Nephron (organoid): ENCODE data around the gene MLLT10.

Experiments
- H3K27ac Mint-ChIP-seq, 3 experiments: 2 replicates each; pipeline ENCODE4 v1.8.0; 2020; ENCODE audit warnings: mixed read lengths in 3 of 3, mild to moderate bottlenecking in 2 of 3, moderate library complexity in 1 of 3
- H3K27me3 Mint-ChIP-seq: 2 replicates; pipeline ENCODE4 v1.8.0; 2021; ENCODE audit warnings: low read depth, mild to moderate bottlenecking, moderate library complexity, mixed read lengths
- H3K36me3 Mint-ChIP-seq: 2 replicates; pipeline ENCODE4 v1.8.0; 2020; ENCODE audit warnings: low read depth, mixed read lengths
- H3K4me1 Mint-ChIP-seq: 2 replicates; pipeline ENCODE4 v1.8.0; 2020; ENCODE audit warnings: mixed read lengths
- H3K4me3 Mint-ChIP-seq, 3 experiments: 2 replicates each; pipeline ENCODE4 v1.8.0; 2020; ENCODE audit warnings: mild to moderate bottlenecking in 3 of 3, mixed read lengths in 3 of 3, moderate library complexity in 2 of 3
- H3K9me3 Mint-ChIP-seq: 2 replicates; pipeline ENCODE4 v1.8.0; 2020; ENCODE audit warnings: mixed read lengths
- CTCF ChIP-seq, 3 experiments: fragments of 200-600 bp; sonication (generic); IDR thresholded peaks; one replicate each; pipeline ENCODE4 v1.5.0; 2021; ENCODE audit warnings: antibody characterized with exemption in 3 of 3; ENCODE audit not compliant: unreplicated experiment in 3 of 3

MLLT10 gene

GRCh38 chr10:21490711-21491105 lies 43.3 kb upstream of the MLLT10 start:
- no peak overlapping the region for H3K4me3 Mint-ChIP-seq
- TF ChIP-seq CTCF (IDR thresholded peaks at IDR 0.05; ENCODE audit: unreplicated experiment in 3 of 3) = no peak
- H3K36me3 Mint-ChIP-seq = peaks cover 4% of the 10 kb centered on the region
- H3K27me3 Mint-ChIP-seq = no peaks in the 10 kb centered on the region
- peaks cover 61% of the 10 kb centered on the region for H3K4me1 Mint-ChIP-seq
- H3K27ac Mint-ChIP-seq = peak overlapping the region; percentile 53 to 95 (median 80)
- H3K9me3 Mint-ChIP-seq = no peaks in the 10 kb centered on the region

GRCh38 chr10:21492421-21492820 lies 41.6 kb upstream of the MLLT10 start:
- H3K9me3 Mint-ChIP-seq = no peaks in the 10 kb centered on the region
- no peaks in the 10 kb centered on the region for H3K27me3 Mint-ChIP-seq
- TF ChIP-seq CTCF (IDR thresholded peaks at IDR 0.05; ENCODE audit: unreplicated experiment in 3 of 3) = no peak
- H3K4me3 Mint-ChIP-seq = peak overlapping the region; percentile 14 to 69 (median 40)
- H3K36me3 Mint-ChIP-seq = peaks cover 4% of the 10 kb centered on the region
- H3K4me1 Mint-ChIP-seq = peaks cover 61% of the 10 kb centered on the region
- peak overlapping the region; percentile 64 to 97 (median 81) for H3K27ac Mint-ChIP-seq

- Mint-ChIP-seq H3K36me3 (no peaks in the 10 kb centered on the region), H3K27me3 (no peaks in the 10 kb centered on the region), H3K27ac (peak overlapping the region; percentile 95 to 97 (median 96)), H3K9me3 (no peaks in the 10 kb centered on the region), H3K4me3 (peak overlapping the region; percentile 85 to 91 (median 90)), H3K4me1 (peaks cover 57% of the 10 kb centered on the region)
- TF ChIP-seq CTCF (IDR thresholded peaks at IDR 0.05; ENCODE audit: unreplicated experiment in 3 of 3) = no peak
Measured at GRCh38 chr10:21493784-21494183, 40.2 kb upstream of the MLLT10 start.

- Mint-ChIP-seq H3K9me3 (no peaks in the 10 kb centered on the region), H3K4me3 (peak overlapping the region; percentile 85 to 95 (median 91)), H3K4me1 (peaks cover 57% of the 10 kb centered on the region), H3K36me3 (no peaks in the 10 kb centered on the region), H3K27ac (peak overlapping the region; percentile 95 to 97 (median 96)), H3K27me3 (no peaks in the 10 kb centered on the region)
- TF ChIP-seq CTCF (IDR thresholded peaks at IDR 0.05; ENCODE audit: unreplicated experiment in 3 of 3) = no peak
Measured at GRCh38 chr10:21494191-21495001, 39.6 kb upstream of the MLLT10 start.

- Mint-ChIP-seq H3K36me3 (no peaks in the 10 kb centered on the region), H3K27me3 (no peaks in the 10 kb centered on the region), H3K27ac (peak overlapping the region; percentile 95 to 96 (median 95)), H3K9me3 (no peaks in the 10 kb centered on the region), H3K4me1 (peaks cover 55% of the 10 kb centered on the region), H3K4me3 (peak overlapping the region; percentile 85 to 95 (median 91))
- peak in 1 of 3 experiments; percentile 16 for TF ChIP-seq CTCF (IDR thresholded peaks at IDR 0.05; ENCODE audit: unreplicated experiment in 3 of 3)
Measured at GRCh38 chr10:21495002-21495751, 38.9 kb upstream of the MLLT10 start.
